ENCODE results near the gene CCDC148. TPM values are rescaled to one million over a fixed set of nuclear protein-coding genes. Genes with fewer than 3 reads are reported as not detected.

The CCDC148 gene
- polyA plus RNA-seq, 4 donors: 1.2 to 10.5 (median 8.8) TPM

DNA sequence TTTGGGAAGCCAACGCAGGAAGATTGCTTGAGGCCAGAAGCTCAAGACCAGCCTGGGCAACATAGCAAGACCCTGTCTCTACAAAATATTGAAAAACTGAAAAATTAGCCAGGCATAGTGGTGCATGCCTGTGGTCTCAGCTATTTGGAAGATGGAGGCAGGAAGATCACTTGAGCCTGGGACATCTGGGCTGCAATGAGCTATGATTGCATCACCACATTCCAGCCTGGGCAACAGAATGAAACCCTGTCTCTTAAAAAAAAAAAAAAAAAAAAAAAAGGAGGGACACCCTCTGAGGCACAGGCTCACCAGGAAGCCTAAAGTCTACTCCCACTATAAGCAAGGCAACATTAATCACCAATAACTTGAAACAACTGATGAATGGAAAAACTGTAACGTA is 151.1 kb downstream of the CCDC148 start:
- DNase-seq (ENCODE audit: low read depth in 4 of 4, low spot score in 3 of 4): no peak

DNA sequence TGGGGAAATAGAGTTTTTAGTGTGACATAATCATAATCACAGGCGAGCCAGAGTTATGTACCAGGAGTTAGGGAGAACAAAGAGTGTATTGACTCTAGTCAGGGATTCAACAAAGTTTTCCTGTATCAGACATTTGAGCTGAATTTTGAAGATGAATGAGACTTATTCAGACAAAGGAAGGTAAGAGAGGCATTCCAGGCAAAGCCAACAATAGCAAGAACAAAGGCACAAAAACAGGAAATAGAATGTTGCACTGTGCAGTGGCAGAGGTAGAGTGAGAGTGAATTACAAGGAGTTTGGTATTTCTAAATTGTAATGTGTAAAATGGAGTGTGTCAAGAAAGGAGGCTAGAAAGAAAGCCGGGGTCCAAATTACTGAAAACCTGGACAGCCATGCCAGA is 156.2 kb downstream of the CCDC148 start:
- no peak for DNase-seq (ENCODE audit: low read depth in 4 of 4, low spot score in 3 of 4)

DNA sequence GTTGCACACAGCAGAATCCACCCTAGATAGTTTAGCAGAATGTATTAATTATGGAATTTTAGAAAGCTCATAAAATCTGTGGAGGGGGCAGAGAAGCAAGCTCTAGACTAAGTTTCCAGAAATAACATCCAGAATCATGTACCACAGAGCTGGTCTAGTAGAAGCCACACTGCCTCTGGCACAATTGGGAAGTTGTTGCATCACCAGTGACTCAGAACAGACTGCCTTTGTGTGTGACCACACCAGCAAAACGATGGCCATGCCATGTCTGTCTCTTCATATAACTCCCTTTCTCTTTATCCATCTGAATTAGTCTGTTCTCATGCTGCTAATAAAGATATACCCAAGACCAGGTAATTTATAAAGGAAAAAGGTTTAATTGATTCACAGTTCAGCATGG is 158.9 kb downstream of the CCDC148 start:
- DNase-seq (ENCODE audit: low read depth in 4 of 4, low spot score in 3 of 4): no peak

DNA sequence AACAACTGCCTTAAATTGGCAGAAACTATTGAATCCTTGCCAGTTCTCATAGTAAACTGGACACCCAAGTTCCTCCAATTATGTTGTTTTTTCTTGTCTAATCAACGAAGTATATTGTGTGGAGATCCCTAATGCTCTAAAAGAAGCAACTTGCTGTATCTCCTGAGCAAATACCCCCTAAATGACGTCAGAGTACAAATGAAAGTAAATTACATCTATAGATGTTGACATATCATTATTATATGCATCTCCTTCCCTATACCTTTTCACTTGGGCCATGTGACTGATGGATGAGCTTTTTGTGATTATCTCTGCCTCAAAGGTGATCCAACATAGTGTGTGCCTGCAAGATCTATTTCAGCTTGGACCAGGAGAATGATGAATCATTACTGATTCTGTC is 159.4 kb downstream of the CCDC148 start:
- DNase-seq (ENCODE audit: low read depth in 4 of 4, low spot score in 3 of 4): no peak

DNA sequence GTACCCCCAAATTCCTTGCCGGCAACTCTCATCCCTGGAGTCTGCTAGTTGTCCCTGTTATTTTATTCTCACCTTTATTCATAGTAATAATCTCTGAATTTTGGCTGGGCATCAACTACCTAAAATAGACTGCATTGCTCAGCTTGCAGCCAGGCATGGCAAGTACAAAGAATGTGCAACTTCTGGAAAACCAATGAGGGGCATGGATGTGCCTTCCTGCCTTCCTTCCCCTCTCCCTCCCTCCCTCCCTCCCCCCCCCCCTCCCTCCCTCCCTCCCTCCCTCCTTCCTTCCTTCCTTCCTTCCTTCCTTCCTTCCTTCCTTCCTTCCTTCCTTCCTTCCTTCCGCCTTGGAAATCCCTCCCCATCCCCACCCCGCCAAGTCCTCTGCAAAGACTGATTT is 162.8 kb downstream of the CCDC148 start:
- no peak for DNase-seq (ENCODE audit: low read depth in 4 of 4, low spot score in 3 of 4)

DNA sequence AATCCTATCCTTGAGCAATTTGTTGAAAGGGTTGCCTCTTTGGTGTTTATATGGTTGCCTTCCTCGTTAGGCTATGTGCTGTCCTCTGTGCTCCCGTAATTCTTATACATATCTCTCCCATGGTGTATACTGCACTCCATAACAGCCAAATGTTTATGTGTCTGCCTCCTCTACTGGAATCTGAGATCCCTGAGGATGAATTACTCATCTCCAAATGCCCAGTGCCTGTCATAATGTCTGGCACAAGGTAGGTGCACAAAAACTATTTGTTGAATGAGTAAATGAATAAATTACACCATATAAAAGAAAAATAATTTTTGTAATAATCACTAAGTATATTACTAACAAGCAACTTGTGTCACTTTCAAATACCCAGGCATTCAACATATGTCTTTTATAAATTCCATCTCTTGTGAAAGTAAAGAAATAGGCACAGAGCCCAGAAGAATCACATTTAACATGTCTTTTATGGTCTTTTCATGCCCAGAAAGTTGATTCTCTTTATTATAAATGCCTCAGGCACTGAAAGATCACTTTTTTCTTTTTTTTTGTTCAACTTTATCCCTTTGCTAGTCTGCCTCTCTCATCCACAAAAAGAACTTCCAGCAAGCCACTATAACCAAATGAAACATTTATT is 164.9 kb downstream of the CCDC148 start:
- no peak for DNase-seq (ENCODE audit: low read depth in 4 of 4, low spot score in 3 of 4)

DNA sequence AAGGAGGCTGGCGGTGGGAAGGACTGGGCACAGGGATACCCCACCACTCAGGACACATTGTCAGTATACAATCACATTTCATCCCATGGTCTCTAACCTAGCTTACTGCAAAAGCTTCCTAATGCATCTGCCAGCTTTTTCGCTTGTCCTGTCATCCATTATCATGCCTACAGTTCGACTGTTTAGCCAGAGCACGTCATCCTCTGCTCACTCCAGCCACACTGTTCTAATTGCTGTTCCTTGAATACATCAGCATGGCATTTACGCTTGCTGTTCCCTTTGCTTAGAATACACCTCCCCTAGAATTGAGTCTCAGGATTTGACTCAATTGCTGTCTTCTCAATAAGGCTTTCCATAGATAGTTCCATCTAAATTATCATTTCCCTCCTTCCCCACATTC is 166.3 kb downstream of the CCDC148 start:
- no peak for DNase-seq (ENCODE audit: low read depth in 4 of 4, low spot score in 3 of 4)

DNA sequence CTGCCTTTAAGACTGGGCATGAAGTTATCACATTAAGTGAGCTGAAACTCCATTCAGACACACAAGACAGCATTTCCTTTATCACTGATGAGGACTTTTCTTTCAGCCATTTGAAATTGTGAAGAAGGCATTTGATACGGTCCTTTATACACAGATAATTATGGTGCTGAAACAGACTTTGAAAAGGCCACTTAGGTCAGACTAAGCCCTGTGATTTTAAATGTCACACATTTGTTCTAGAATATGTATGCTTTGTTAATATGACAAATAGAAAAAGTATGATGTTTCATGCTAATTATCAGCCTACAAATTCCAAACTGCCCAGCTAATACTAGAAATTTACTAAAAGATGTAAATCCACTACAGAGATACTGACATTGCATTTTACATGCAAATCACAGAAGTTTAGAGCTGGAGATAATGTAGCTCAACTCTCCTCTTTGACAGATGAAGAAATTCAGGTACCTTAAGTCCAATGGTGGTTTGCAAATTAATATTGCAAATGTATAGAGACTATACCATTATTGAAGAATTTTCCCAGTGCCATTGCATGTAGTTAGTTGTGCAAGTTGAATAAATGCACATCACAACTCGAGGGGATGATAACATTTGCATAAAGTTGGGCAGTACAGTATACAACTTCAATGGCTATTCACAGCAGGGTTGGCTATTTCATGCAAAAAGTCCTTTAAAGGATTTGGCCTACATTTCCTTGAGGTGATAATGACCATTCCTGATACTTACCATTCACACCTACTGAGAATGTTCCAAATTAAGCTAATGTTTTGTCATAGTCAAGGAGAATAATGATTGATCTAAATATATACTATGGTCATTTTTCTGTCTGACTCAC is 179.7 kb downstream of the CCDC148 start:
- no peak for DNase-seq (ENCODE audit: low read depth in 4 of 4, low spot score in 3 of 4)

DNA sequence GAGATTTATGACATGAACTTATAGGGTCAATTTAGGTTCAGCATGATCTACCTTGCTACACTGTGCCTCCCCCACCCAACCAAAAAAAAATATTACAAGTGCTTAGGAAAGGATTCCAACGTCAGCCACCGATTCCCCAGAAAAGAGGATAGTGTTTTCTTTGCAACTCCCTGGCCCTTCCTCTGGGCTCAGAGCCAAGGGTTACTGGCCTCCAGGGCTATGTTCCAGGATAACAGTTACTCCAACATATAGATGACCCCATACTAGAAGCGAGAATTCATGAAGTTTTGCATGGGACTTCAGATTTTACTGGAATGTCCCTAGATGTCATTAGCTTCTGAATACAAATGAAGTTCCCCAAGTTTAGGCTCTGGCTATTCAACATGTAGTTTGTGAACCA is 182.8 kb downstream of the CCDC148 start:
- DNase-seq (ENCODE audit: low read depth in 4 of 4, low spot score in 3 of 4): no peak

DNA sequence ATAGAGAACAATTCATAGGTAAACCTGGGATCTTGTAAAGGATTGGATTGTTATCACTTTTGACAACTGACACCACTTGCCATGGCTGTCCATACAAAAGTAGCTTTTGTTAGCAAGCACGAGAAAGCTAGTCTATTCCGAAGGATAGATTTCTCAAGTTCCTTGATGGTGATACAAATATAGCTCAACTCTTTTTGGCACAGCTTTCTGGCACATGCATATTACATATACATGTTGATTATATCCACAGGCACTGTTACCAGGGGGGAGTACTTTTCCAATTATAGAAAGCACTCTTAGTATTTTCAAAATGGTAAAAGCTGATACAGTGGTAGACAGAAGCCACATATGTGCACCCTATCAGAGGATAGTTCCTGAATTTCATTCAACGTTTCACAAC is 186.0 kb downstream of the CCDC148 start:
- DNase-seq (ENCODE audit: low read depth in 4 of 4, low spot score in 3 of 4): no peak

DNA sequence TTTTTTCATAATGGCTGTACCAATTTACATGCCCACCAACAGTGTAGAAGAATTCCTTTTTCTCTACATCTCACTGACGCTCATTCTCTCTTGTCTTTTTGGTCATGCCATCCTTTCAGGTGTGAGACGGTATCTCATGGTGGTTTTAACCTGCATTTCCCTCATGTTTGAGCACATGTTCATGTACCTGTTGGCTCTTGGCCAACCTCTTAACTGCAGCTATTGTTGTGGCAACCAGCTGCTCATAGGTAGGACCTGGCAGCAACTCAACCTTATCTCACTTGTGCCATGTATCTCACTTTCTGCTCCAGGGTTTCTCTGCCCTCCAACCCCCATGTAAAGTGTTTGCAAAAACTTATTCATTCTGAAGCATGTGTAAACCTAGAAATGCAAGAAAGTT is 187.4 kb downstream of the CCDC148 start:
- no peak for DNase-seq (ENCODE audit: low read depth in 4 of 4, low spot score in 3 of 4)

DNA sequence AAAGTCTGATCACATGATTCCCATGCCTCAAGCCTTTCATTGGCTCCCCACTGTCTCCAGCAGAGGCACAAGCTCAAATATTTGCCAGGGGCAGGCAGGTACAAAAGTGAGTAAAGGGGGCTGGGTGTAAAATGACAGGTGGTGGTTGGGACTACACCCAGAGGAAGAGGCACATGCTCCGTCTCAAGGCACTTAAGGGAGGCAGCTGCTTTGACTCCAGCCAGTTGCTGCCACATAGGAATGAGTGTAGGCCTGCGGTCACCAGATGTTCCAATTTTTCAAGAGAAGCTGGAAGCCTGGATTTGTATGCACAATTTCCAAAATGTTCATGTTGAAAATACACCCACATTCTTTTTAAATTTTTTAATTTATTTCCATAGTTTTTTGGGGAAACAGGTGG is 190.4 kb downstream of the CCDC148 start:
- DNase-seq (ENCODE audit: low read depth in 4 of 4, low spot score in 3 of 4): no peak

DNA sequence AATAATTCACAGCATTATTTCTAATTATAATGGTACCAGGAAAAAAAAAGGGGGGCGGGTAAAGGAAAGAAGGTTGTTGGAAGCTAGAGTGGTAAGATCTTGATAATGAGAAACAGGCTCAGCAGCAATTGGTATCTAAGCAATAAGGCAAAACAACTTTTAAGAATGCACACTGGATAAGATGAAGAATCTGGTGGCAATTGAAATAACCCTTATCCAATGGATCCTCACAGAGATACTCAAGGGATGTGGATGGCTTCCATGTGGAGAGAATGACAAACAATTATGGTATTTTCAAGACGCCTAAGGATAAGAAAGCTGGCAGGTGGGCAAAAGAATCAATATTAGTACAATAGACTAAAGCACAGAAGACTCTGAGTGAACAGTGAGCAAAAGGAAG is 201.3 kb downstream of the CCDC148 start:
- no peak for DNase-seq (ENCODE audit: low read depth in 4 of 4, low spot score in 3 of 4)

DNA sequence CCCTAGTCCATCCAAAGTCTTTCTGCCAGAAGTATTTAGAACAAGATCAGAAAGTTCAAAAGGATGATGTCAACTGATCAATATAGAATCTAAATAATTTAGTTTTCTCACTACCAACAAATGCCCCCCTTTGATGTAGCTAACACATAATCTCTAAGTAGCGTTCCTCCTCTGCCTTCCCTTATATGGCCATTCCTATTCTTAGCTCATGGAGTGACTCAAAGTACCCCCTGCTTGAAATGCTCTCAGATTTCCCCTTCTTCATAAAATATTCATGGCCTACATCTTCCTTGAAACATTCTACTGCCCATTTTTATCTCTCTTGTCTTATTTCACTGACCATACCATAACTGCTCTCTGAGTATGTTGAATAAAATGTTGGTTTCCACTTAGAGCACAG is 203.4 kb downstream of the CCDC148 start:
- DNase-seq (ENCODE audit: low read depth in 4 of 4, low spot score in 3 of 4): no peak

DNA sequence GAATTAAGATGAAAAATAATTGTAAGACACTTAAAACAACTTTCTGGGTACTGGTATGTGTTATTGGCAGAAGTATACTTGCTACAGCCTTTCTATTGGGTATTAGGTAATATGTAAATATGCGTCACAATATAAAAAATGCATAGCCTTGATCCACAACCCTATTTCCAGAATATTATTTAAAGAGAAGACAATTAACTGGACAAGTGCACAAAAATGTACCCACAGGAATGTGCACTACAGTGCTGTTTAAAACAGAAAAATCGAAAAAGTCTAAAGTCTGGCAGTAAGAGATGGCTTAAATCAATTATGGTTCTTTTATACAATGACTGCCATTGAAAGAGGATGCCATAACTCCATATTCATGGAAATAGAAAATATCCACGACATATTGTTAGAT is 205.2 kb downstream of the CCDC148 start:
- no peak for DNase-seq (ENCODE audit: low read depth in 4 of 4, low spot score in 3 of 4)

DNA sequence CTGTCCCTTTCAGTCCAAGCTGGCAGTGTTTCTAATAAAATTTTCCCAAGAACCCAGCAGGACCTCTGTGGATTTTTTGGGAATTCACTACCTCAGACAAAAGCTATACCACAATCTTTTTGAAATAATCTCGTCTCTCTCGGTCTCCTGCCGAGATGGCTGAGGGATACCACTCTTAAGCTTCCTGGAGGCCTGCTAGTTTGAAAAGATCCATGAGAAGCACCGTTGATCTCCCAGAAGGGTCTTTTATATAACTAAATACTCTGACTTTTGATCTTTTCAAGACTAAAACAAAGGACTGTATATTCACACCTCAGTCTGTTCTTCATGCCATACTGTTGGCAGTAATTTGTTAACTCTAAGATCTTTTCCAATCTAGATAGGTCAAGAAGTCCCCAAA is 213.2 kb downstream of the CCDC148 start:
- no peak for DNase-seq (ENCODE audit: low read depth in 4 of 4, low spot score in 3 of 4)

DNA sequence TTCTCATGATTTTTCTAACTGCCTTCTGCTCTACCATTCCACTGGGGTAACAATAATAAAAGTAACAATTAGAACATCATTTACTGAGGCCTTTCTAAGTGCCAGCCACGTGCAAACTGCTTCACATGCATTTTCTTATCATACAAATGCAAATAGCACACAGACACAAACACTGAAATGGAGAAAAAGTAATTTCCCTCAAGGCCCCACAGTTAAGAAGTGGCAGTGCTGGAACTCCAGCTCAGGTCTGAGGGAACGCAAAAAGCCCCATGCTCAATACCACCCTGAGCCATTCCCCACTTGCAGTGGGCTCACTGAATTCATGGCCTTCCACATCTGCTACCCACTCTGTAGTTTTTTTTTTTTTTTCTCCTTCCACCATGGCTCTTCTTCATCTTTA is 214.3 kb downstream of the CCDC148 start:
- DNase-seq (ENCODE audit: low read depth in 4 of 4, low spot score in 3 of 4): no peak

DNA sequence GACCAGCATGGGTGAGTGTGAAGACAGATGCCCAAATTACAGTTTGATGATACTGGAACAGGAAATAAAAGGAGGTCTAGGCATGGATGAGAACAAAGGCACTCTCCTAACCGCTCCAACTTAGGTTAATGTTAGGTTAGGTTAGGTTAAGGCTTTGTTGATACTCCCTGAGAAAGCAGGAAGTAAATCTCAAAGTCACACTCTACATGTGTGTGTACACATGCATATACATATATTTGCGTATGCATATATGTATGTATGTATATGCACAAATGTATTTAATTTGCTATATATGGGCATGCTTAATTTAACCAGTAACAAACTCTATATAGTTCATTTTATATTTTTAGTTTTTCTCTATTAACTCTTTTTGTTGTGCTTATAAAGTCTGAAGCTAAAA is 215.6 kb downstream of the CCDC148 start:
- no peak for DNase-seq (ENCODE audit: low read depth in 4 of 4, low spot score in 3 of 4)

DNA sequence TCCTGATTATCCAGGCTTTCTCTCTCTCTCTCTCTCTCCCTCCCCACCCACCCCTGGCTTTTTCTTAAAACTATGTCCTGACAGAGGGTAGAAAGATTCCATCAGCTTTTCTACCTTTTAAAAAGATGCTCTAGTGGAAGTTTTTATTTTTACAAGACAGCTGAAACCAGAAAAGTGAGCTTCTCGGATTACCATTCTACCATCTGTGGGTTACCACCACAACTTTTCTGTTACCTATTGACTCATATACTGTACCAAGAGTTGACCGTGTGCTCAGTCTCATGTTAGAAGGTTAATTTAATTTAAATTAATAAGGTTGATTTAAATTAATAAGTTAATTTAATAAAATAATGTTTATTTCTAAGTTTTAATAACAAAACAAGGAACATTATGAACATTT is 217.3 kb downstream of the CCDC148 start:
- DNase-seq (ENCODE audit: low read depth in 4 of 4, low spot score in 3 of 4): no peak

DNA sequence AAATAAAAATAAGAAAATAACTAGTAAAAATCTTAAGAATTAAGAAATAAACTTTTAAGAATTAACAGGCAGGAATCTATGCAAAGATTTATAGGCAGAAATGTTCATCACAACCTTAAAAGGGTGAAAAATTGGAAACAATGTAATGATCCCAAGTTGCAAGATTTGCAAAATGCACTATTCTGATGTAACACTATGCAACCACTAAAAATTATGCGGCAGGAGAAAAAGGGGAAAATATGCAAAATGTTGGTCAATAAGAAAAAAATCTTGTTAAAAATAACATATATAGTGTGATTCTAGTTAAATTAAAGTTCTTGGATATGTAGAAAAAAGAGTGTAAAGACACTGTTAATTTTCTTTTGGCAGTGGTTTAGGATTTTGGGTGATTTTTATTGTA is 222.1 kb downstream of the CCDC148 start:
- no peak for DNase-seq (ENCODE audit: low read depth in 4 of 4, low spot score in 3 of 4)

DNA sequence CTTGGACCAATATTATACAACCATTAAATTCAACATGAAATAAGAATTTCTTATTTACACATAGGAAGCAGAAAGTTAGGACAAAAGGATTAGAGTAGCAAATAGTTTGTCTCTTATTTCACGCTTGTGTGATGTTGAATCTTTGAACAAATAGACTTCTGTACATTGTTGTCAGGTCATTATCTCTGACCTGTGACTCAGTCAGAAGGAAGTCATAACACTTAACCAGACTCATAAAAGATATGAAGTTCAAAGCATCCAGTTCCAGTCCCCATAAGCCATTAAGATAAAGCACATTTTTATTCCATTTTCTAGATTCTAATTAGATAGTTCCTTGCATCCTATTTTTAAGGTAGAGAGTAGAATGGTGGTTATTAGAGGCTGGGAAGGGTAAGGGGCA is 224.1 kb downstream of the CCDC148 start:
- DNase-seq (ENCODE audit: low read depth in 4 of 4, low spot score in 3 of 4): no peak

DNA sequence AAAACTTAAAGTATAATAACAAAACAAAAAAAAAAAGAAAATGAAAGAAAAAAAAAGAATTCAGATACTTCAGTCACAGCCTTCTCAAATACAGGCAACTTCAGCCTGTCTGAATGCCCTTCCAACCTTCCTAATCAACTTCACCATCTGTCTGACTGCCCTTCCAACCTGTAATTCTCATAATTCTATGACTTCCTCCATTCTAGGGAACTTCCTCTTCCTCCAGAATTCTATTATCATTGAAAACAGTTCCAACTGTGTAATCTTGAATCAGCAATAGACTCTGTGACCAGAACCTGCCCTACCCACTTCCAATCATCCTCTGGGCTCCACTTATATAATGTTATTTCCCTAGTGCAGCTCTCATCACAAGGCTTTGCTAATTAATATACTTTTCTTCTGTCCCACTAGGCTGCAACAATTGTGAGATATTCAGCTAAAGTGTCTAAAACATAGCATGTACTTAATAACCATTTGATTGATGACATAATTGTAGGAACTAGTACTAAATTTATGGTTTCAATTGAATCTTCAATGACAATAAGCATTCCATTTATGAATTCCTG is 227.5 kb downstream of the CCDC148 start:
- DNase-seq (ENCODE audit: low read depth in 4 of 4, low spot score in 3 of 4): no peak
